Astrocyte (in vitro differentiated cells and primary cell): ENCODE data around the gene CNGB1. TPM values are rescaled to one million over a fixed set of nuclear protein-coding genes. Genes with fewer than 3 reads are reported as not detected.
"Not testable (repeated sequence)": the region's sequence is repeated elsewhere in the genome, so short reads cannot be mapped to it uniquely, and the experiment has no call there.

ENCODE experiments used
- DNase-seq: peaks from one replicate; pipeline ENCODE4 v3.0.0-alpha.2; 2010; ENCODE audit warnings: low read depth
- FAIRE-seq: peaks from 2 replicates; lab custom pipeline; 2011; peaks lifted over from hg19 to GRCh38; lab: Jason Lieb, UNC
- H2AFZ ChIP-seq: 2 replicates; pipeline ENCODE4 v1.6.0; 2012; ENCODE audit warnings: low read depth, low read length, inconsistent platforms
- H3K27ac ChIP-seq: 2 replicates; pipeline ENCODE4 v1.5.1; 2011; ENCODE audit warnings: low read depth, low read length, inconsistent platforms
- H3K27me3 ChIP-seq: 2 replicates; pipeline ENCODE4 v1.6.0; 2011; ENCODE audit warnings: low read length, inconsistent platforms; ENCODE audit not compliant: insufficient read depth
- H3K36me3 ChIP-seq: 2 replicates; pipeline ENCODE4 v1.5.1; 2011; ENCODE audit warnings: low read length, inconsistent platforms; ENCODE audit not compliant: insufficient read depth
- H3K4me1 ChIP-seq: 2 replicates; pipeline ENCODE4 v1.5.1; 2011; ENCODE audit warnings: low read length, inconsistent platforms; ENCODE audit not compliant: insufficient read depth
- H3K4me2 ChIP-seq: 2 replicates; pipeline ENCODE4 v1.6.0; 2012; ENCODE audit warnings: low read length, inconsistent platforms
- H3K4me3 ChIP-seq: 2 replicates; pipeline ENCODE4 v1.5.1; 2011; ENCODE audit warnings: low read depth, mild to moderate bottlenecking, low read length, inconsistent platforms; ENCODE audit not compliant: insufficient read depth
- H3K79me2 ChIP-seq: 2 replicates; pipeline ENCODE4 v1.6.0; 2012; ENCODE audit warnings: mild to moderate bottlenecking, low read length, inconsistent platforms; ENCODE audit not compliant: insufficient read depth
- H3K9ac ChIP-seq: 2 replicates; pipeline ENCODE4 v1.6.0; 2012; ENCODE audit warnings: mild to moderate bottlenecking, low read length, inconsistent platforms
- H3K9me3 ChIP-seq: 2 replicates; pipeline ENCODE4 v1.5.1; 2012; ENCODE audit warnings: low read depth, mild to moderate bottlenecking, low read length, inconsistent platforms; ENCODE audit not compliant: insufficient read depth
- H4K20me1 ChIP-seq: 2 replicates; pipeline ENCODE4 v1.6.0; 2012; ENCODE audit warnings: low read length, inconsistent platforms; ENCODE audit not compliant: insufficient read depth
- H3K27ac Mint-ChIP-seq: one replicate; pipeline ENCODE4 v1.8.0; 2021; ENCODE audit warnings: mild to moderate bottlenecking, mixed read lengths; ENCODE audit not compliant: unreplicated experiment
- H3K27me3 Mint-ChIP-seq: one replicate; pipeline ENCODE4 v1.8.0; 2021; ENCODE audit warnings: low read depth, mixed read lengths; ENCODE audit not compliant: unreplicated experiment
- H3K36me3 Mint-ChIP-seq: one replicate; pipeline ENCODE4 v1.8.0; 2021; ENCODE audit warnings: low read depth, mixed read lengths; ENCODE audit not compliant: unreplicated experiment
- H3K4me1 Mint-ChIP-seq: one replicate; pipeline ENCODE4 v1.8.0; 2021; ENCODE audit warnings: low read depth, mixed read lengths; ENCODE audit not compliant: unreplicated experiment
- H3K4me3 Mint-ChIP-seq: one replicate; pipeline ENCODE4 v1.8.0; 2021; ENCODE audit warnings: mild to moderate bottlenecking, moderate library complexity, mixed read lengths; ENCODE audit not compliant: unreplicated experiment
- H3K9me3 Mint-ChIP-seq: one replicate; pipeline ENCODE4 v1.8.0; 2021; ENCODE audit warnings: mild to moderate bottlenecking, mixed read lengths; ENCODE audit not compliant: unreplicated experiment
- CTCF ChIP-seq: IDR thresholded peaks from 2 replicates; pipeline ENCODE4 v1.5.1; 2011; ENCODE audit warnings: low read depth, mild to moderate bottlenecking, inconsistent platforms, low read length, moderate library complexity; ENCODE audit not compliant: insufficient read depth
- EZH2 ChIP-seq: IDR thresholded peaks from 2 replicates; pipeline ENCODE4 v1.6.1; 2012; ENCODE audit warnings: mild to moderate bottlenecking, low read length, inconsistent platforms; ENCODE audit not compliant: insufficient read depth
- total RNA-seq: library from RNA; stranded (reverse); gene quantifications from 2 replicates; pipeline ENCODE4 v1.2.1, GENCODE V29; 2021

CNGB1 gene
- total RNA-seq, 1 donor from 2014 or later: not detected

GRCh38 chr16:57945740-57946138 lies 25.2 kb downstream of the CNGB1 start:
- Histone ChIP-seq H3K79me2 (no peaks in the 10 kb centered on the region), H3K9ac (no peak overlapping the region), H3K4me3 (no peak overlapping the region), H2AFZ (no peak overlapping the region), H4K20me1 (no peaks in the 10 kb centered on the region), H3K4me2 (no peak overlapping the region), H3K27ac (no peak overlapping the region), H3K27me3 (peaks cover 15% of the 10 kb centered on the region), H3K9me3 (no peaks in the 10 kb centered on the region), H3K4me1 (no peaks in the 10 kb centered on the region), H3K36me3 (no peaks in the 10 kb centered on the region)
- Mint-ChIP-seq H3K27ac (no peak overlapping the region), H3K4me1 (no peaks in the 10 kb centered on the region), H3K27me3 (peaks cover 17% of the 10 kb centered on the region), H3K4me3 (no peak overlapping the region), H3K36me3 (no peaks in the 10 kb centered on the region), H3K9me3 (no peaks in the 10 kb centered on the region)
- TF ChIP-seq EZH2: no peak
- no peak for TF ChIP-seq CTCF
- FAIRE-seq (no peak), DNase-seq (no peak)

GRCh38 chr16:57944970-57945739 lies 25.8 kb downstream of the CNGB1 start:
- no peak overlapping the region for H3K27ac Mint-ChIP-seq
- Histone ChIP-seq H3K36me3 (no peaks in the 10 kb centered on the region), H3K27me3 (peaks cover 15% of the 10 kb centered on the region), H3K9me3 (no peaks in the 10 kb centered on the region), H3K27ac (no peak overlapping the region), H3K4me3 (no peak overlapping the region), H3K4me1 (no peaks in the 10 kb centered on the region), H4K20me1 (no peaks in the 10 kb centered on the region), H3K9ac (no peak overlapping the region), H3K4me2 (no peak overlapping the region), H2AFZ (no peak overlapping the region), H3K79me2 (no peaks in the 10 kb centered on the region)
- H3K27me3 Mint-ChIP-seq: peaks cover 16% of the 10 kb centered on the region
- H3K36me3 Mint-ChIP-seq: no peaks in the 10 kb centered on the region
- DNase-seq (no peak), FAIRE-seq (no peak)
- H3K4me1 Mint-ChIP-seq: no peaks in the 10 kb centered on the region
- no peak overlapping the region for H3K4me3 Mint-ChIP-seq
- H3K9me3 Mint-ChIP-seq: no peaks in the 10 kb centered on the region
- no peak for TF ChIP-seq CTCF
- no peak for TF ChIP-seq EZH2

GRCh38 chr16:57943381-57943780 lies 27.5 kb downstream of the CNGB1 start:
- H3K4me1 ChIP-seq, H3K79me2 ChIP-seq, FAIRE-seq, H3K9me3 ChIP-seq, H3K9me3 Mint-ChIP-seq, H4K20me1 ChIP-seq, H3K36me3 Mint-ChIP-seq, H3K4me3 Mint-ChIP-seq, H3K27ac Mint-ChIP-seq, H2AFZ ChIP-seq, H3K9ac ChIP-seq, DNase-seq, H3K4me1 Mint-ChIP-seq, H3K4me3 ChIP-seq, H3K27ac ChIP-seq, H3K36me3 ChIP-seq, H3K4me2 ChIP-seq: not testable (repeated sequence)
- H3K27me3 Mint-ChIP-seq: peaks cover 20% of the 10 kb centered on the region
- peaks cover 11% of the 10 kb centered on the region for H3K27me3 ChIP-seq

GRCh38 chr16:57941901-57942300 lies 29.0 kb downstream of the CNGB1 start:
- not testable (repeated sequence) for H3K36me3 Mint-ChIP-seq, H3K4me1 ChIP-seq, H3K4me3 Mint-ChIP-seq, H3K27ac Mint-ChIP-seq, H2AFZ ChIP-seq, H3K9ac ChIP-seq, H3K4me3 ChIP-seq, H3K36me3 ChIP-seq, H3K9me3 Mint-ChIP-seq, H3K27me3 ChIP-seq, H3K79me2 ChIP-seq, H3K27ac ChIP-seq, FAIRE-seq, H3K4me1 Mint-ChIP-seq, H4K20me1 ChIP-seq, DNase-seq, H3K9me3 ChIP-seq, H3K4me2 ChIP-seq
- peaks cover 28% of the 10 kb centered on the region for H3K27me3 Mint-ChIP-seq
